ENCODE measurements around the gene ADAMTS2. TPM values are rescaled to one million over a fixed set of nuclear protein-coding genes. Genes with fewer than 3 reads are reported as not detected.

ADAMTS2 gene
- total and polyA plus RNA-seq, 2 donors (not counting 3 experiments of a cell fraction or from before 2014, with no cell fraction given): not detected

DNA sequence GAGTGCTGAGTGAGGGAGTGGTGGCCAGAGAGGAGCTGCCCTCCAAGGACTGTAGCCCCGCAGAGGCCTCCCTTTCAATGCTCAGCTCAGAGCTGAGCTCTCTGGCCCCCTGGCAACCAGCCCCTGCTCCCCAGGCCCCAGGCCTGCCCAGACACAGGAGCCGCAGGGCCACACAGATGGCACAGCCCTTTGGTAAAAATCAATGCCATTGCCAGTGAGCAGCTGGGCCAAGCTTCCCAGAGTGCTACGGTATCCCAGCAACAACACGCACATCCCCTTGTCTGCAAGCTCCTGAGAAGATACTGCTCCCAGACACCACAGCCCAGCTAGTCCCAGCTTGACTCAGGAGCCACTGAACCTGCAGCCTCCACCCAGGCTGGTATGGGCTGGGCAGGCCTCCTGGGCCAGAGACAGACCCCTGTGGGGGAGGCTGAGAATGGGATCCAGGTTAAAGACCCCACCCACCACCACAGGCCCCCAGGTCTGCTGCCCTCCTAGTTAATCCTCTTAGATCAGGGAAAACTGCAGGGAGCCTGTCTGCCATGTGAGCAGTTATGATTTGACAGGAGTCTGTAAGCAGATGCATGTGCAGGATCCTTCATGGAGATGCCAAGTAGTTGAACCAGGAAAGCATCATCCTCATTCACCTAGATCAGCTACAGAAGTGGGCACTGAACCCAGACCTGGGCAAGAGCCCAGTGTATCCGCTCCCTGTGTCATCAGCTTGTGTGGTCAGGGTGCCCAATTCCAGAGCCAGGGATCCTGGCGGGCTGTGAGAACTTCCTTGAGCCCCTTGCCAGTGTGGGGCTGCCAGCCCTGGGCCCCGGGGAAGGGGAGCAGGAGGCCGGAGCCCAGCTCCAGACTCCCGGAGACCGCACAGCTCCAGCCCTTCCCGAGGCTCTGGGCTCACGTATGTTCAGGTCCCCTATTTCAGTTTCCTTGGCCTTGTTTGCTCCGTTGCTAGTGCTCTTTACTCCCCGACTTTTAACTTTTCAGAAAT lies 26.7 kb upstream of the ADAMTS2 start:
- no peaks in the 10 kb centered on the region for H3K4me1 ChIP-seq (ENCODE audit: control insufficient read depth, extremely low read depth, insufficient read depth, low read length)
- no peaks in the 10 kb centered on the region for H3K9me3 ChIP-seq (replicated peaks; ENCODE audit: control insufficient read depth, insufficient read depth, low read length)
- no TSS peak for BruUV-seq (replicated peaks)
- no peaks in the 10 kb centered on the region for H4K20me1 ChIP-seq (replicated peaks; ENCODE audit: control insufficient read depth, extremely low read depth, insufficient read depth, low read length)
- H3K27ac ChIP-seq (ENCODE audit: insufficient read depth, low read depth, low read length): no peak overlapping the region
- CTCF ChIA-PET: no interaction called here
- H3K27me3 ChIP-seq (ENCODE audit: control insufficient read depth in 2 of 2, insufficient read depth in 2 of 2, low read length in 2 of 2): no peaks in the 10 kb centered on the region
- H3K4me3 ChIP-seq (replicated peaks in 1 of 3; ENCODE audit: insufficient read depth in 1 of 3, low read depth in 1 of 3, low read length in 3 of 3): no peak overlapping the region
- no peak for DNase-seq (ENCODE audit: low read depth, low spot score)
- no peak overlapping the region for H2AFZ ChIP-seq (ENCODE audit: low read depth, low read length)
- dilution Hi-C loops (cut with MboI; ENCODE audit: extremely low pct_ligation_motif_present, low sequenced_read_pairs) (no loop called here), intact Hi-C loops (cut with micrococcal nuclease) (no loop called here)
- TF ChIP-seq JUN (IDR thresholded peaks at IDR 0.05; ENCODE audit: borderline replicate concordance, insufficient read depth, insufficient read length, low read depth) (no peak), MYC (IDR thresholded peaks at IDR 0.05; ENCODE audit: low read depth, low read length) (no peak), FOS (IDR thresholded peaks at IDR 0.05; ENCODE audit: borderline replicate concordance, insufficient read depth, low read length) (no peak), POLR2A (IDR thresholded peaks at IDR 0.05; ENCODE audit: low read depth, low read length) (no peak), EZH2 (IDR thresholded peaks at IDR 0.05; ENCODE audit: borderline replicate concordance, low read depth, low read length, severe bottlenecking) (no peak), POLR2AphosphoS5 (IDR thresholded peaks at IDR 0.05; ENCODE audit: insufficient read depth, low read depth, low read length) (no peak), GATA2 (IDR thresholded peaks at IDR 0.05; ENCODE audit: insufficient read depth, insufficient read length, low read depth, low read length) (no peak)
- TF ChIP-seq, protein P1, sequence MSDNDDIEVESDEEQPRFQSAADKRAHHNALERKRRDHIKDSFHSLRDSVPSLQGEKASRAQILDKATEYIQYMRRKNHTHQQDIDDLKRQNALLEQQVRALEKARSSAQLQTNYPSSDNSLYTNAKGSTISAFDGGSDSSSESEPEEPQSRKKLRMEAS (IDR thresholded peaks at IDR 0.05; ENCODE audit: insufficient read depth, insufficient read length): no peak
- TF ChIP-seq, protein P2, sequence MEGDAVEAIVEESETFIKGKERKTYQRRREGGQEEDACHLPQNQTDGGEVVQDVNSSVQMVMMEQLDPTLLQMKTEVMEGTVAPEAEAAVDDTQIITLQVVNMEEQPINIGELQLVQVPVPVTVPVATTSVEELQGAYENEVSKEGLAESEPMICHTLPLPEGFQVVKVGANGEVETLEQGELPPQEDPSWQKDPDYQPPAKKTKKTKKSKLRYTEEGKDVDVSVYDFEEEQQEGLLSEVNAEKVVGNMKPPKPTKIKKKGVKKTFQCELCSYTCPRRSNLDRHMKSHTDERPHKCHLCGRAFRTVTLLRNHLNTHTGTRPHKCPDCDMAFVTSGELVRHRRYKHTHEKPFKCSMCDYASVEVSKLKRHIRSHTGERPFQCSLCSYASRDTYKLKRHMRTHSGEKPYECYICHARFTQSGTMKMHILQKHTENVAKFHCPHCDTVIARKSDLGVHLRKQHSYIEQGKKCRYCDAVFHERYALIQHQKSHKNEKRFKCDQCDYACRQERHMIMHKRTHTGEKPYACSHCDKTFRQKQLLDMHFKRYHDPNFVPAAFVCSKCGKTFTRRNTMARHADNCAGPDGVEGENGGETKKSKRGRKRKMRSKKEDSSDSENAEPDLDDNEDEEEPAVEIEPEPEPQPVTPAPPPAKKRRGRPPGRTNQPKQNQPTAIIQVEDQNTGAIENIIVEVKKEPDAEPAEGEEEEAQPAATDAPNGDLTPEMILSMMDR (IDR thresholded peaks at IDR 0.05; ENCODE audit: extremely low read depth in 1 of 2, insufficient read depth in 1 of 2, low read depth in 1 of 2, low read length in 2 of 2): no peak
- H3K9me1 ChIP-seq (replicated peaks; ENCODE audit: control insufficient read depth, extremely low read depth, insufficient read depth, low read length): no peaks in the 10 kb centered on the region
- H3K4me2 ChIP-seq (ENCODE audit: insufficient read depth, low read length): no peak overlapping the region
- no peaks in the 10 kb centered on the region for H3K79me2 ChIP-seq (ENCODE audit: control insufficient read depth, insufficient read depth, low read length)
- POLR2A ChIA-PET: no interaction called here
- H3K36me3 ChIP-seq (ENCODE audit: control insufficient read depth in 2 of 2, extremely low read depth in 1 of 2, insufficient read depth in 2 of 2, low read length in 2 of 2): no peaks in the 10 kb centered on the region
- no peak overlapping the region for H3K9ac ChIP-seq (replicated peaks; ENCODE audit: extremely low read depth, insufficient read depth, low read length)
- FAIRE-seq: no peak
